GM18868 (cell line): ENCODE results near the gene FAM120A.
"Not testable (repeated sequence)": the region's sequence is repeated elsewhere in the genome, so short reads cannot be mapped to it uniquely, and the experiment has no call there.

ENCODE experiments used
- ATAC-seq: cut with Tn5 transposase; IDR thresholded peaks from one replicate; pipeline ENCODE4 v1.9.1; 2021; ENCODE audit warnings: mild to moderate bottlenecking, moderate library complexity; ENCODE audit not compliant: unreplicated experiment

Gene FAM120A, protein sequence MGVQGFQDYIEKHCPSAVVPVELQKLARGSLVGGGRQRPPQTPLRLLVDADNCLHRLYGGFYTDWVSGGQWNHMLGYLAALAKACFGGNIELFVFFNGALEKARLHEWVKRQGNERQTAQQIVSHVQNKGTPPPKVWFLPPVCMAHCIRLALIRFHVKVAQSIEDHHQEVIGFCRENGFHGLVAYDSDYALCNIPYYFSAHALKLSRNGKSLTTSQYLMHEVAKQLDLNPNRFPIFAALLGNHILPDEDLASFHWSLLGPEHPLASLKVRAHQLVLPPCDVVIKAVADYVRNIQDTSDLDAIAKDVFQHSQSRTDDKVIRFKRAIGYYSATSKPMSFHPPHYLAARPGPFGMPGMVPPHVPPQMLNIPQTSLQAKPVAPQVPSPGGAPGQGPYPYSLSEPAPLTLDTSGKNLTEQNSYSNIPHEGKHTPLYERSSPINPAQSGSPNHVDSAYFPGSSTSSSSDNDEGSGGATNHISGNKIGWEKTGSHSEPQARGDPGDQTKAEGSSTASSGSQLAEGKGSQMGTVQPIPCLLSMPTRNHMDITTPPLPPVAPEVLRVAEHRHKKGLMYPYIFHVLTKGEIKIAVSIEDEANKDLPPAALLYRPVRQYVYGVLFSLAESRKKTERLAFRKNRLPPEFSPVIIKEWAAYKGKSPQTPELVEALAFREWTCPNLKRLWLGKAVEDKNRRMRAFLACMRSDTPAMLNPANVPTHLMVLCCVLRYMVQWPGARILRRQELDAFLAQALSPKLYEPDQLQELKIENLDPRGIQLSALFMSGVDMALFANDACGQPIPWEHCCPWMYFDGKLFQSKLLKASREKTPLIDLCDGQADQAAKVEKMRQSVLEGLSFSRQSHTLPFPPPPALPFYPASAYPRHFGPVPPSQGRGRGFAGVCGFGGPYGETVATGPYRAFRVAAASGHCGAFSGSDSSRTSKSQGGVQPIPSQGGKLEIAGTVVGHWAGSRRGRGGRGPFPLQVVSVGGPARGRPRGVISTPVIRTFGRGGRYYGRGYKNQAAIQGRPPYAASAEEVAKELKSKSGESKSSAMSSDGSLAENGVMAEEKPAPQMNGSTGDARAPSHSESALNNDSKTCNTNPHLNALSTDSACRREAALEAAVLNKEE

DNA sequence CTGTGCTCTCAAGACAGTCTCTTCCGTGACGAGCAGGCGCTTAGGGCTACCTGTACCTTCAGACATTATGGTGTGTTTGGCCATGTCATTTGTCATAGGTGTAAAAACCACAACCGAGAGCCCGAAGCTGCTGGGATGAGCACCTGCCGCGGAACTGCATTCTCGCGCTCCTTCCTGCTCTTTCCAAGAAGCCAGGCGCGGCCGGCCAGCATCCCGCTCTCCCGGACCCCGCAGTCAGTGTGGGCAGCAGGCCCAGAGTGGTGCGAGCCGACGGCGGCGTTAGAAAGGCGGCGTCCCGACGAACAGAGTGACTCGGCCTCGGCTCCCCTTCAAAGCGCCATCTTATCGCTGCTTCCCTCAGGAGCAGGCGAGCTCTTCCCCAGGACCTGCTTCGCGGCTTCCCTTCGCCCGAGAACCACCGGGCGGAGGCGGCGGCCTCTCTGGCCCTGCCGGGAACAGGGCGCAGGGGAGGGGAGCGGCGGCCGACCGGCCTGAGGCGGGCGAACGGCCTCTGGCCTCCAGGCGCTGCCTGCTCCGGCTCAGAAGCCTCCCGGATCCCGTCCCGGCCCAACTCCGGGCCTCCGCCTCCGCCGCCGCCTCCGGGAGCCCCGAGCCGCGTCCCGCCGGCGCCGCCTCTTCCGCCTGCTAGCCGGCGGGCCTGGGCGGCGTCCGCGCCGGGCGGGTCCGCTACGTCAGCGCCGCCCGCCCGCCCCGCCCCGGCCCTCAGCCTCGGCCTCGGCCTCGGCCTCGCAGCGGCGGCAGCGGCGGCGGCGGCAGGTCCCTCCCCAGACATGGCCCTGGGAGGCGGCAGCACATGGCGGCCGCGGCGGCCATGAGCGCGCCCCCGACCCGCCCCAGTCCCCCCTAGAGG, at the start of gene FAM120A:
Gene FAM120A, plus strand, starts transcription at position 741 of the 871 bp plus-strand sequence. CDS start 231 bp downstream, outside the sequence.
- peak; percentile 64 for ATAC-seq

DNA sequence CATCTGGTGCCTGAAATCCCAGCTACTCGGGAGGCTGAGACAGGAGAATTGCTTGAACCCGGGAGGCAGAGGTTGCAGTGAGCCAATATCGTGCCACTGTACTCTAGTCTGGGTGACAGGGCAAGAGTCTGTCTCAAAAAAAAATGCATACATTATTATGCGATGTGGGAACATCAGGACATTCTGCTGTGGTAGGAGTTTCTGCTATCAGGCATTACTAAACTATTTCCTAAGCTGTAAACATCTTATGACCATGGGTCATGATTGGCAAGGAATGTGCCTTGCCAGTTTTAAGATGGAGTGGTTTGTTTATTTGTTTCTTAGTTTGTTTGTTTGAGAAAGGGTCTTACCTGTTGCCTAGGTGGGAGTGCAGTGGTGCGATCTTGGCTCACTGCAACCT, 45.1 kb upstream of the FAM120A start:
- ATAC-seq = no peak

DNA sequence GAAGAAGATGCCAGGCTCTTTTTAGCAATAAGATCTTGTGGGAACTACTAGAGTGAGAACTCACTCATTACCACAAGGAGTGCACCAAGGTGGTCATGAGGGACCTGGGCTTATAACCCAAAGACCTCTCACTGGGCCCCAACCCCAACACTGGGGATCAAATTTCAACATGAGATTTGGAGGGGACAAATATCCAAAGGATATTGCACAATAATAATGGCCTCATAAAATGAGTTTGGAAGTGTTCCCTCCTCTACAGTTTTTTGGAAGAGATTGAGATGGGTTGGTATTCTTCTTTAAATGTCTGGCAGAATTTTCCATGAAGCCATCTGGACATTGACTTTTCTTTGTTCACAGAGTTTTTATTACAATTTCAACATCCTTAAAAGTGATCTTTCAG, 38.0 kb upstream of the FAM120A start:
- no peak for ATAC-seq

DNA sequence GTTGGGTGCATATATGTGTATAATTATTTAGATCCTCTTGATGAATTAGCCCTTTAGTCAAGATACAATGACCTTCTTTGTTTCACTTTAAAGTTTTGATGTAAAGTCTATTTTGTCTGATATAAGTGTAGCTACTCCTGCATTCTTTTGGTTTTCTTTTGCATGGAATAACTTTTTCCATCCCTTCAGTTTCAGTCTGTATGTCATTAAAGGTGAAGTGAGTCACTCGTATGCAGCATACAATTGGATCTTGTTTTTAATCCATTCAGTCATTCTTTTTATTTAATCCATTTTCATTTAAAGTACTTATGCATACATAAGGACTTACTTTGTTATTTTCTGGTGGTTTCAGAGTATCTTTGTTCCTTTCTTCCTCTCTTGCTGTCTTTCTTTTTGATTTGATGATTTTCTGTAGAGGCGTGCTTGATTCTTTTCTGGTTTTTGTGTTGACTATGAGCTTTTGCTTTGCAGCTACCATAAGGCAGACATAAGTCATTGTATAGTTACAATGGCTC, 36.3 kb upstream of the FAM120A start:
- no peak for ATAC-seq

DNA sequence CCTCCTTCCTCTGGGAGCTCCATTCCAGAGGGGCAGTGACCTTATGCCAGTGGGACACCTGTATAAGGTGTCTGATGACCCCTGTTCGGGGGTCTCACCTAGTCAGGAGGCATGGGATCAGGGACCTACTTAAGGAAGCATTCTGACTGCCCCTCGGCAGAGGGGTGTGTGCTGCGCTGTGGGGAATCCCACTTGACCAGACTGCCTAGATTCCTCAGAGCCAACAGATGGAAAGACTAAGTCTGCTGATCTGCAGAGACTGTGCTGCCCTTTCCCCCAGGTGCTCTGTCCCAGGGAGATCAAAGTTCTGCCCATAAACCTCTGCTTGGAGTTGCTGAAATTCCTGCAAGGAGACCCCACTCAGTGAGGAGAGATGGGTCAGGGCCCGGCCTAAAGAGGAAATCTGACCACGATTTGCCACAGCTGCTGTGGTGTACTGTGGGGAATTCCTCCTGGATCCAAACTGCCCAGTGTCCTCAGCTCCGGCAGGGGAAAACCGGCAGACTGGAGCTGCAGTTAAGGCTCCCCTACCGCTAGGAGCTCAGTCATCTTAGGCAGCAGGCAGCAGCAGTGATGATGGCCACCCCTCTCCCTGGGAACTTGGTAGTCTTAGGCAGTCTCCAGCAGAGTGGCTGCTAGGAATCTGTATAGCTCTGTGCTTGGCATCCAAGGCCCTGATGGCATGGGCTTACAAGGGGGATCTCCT, 34.8 kb upstream of the FAM120A start:
- no peak for ATAC-seq

DNA sequence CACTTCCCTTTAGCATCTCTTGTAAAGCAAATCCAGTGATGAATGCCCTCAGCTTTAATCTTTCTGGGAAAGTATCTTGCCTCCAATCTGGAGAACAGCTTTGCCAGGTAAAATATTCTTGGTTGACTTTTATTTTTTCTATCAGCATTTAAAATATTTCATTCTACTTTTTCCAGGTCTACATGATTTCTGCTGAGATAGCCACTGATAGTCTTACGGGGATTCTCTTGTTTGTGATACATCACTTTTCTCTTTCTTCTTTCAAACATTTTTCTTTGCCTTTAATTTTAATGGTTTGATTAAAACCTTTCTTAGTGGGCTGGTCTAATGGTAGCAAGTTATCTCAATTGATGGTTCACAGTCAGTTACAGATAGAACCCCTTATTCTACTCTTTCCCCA, 33.9 kb upstream of the FAM120A start:
- ATAC-seq = no peak

DNA sequence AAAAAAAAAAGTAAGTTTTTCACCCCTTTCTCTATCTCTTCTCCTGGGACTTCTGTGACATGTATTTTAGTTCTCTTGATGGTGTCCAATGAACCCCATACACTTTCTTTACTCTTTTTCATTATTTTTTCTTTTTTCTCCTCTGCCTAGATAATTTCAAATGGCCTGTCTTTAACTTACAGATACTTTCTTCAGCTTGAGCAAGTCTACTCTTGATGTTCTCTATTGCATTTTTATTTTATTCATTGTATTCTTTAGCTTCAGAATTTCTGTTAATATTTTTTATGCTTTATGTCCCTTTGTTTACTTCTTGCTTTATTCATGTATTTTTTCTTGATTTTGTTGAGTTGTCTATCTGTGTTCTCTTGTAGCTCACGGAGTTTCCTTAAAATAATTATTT, 32.5 kb upstream of the FAM120A start:
- ATAC-seq = no peak

DNA sequence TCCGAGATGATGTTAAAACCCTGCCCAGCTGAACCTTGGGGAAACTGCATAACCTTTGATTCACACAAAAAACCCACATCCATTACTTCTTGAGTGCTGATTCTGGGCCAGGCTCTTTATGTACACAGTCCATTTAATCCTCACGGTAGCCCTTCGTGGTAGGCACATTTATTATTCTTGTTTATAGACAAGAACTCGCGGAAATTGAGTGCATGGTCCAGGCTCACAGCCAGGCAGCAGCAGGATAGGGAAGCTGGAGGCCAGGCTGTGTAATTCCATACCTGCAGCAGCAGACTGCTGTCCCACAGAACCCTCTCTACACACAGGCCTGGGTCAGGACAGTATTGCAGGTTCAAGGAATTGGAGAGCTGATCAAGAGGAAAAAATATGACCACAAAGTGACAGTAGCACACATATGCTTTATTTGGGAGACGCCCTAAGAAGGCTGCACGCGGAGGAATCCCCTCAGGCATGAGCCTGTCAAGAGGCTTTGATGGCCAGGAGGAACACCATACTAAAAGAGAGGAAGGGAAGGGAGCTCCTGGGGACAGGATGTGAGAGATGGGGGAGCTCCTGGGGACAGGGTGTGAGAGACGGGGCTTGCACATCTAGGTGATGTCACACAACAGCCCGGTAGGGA, 28.4 kb upstream of the FAM120A start:
- no peak for ATAC-seq

DNA sequence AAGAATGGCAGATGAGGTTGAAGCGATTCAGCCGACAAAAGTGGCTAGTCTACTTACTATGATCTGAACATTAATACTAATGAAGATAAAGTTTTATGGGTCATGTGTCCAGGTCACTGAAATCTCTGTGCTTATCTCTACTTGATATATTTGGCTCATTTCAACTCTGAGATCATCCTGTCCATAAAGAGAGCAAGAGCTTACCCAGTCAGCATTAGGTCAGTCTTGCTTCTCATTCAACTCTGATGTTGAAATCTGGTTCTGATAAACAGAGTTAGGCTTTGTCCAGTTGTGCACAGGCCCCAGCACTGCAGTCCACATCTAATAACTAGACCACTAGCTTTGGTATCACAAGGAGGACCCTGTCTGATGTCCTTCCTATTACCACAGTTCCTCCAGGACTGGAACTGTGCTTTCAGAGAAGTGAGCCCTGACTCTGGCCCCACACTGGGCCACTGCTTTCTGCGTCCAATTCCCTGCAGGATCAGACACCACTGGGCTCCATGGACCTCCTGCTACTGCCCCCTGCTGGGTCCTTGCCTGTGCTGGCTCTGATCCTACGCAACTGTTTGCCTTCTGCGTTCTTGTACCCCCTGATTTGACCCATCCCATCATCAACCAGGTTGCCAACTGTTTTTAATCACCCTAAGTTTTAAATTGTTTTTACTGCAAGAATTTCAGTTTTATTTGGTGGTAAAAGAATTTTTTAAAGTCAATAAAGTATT, 23.7 kb upstream of the FAM120A start:
- ATAC-seq = no peak

DNA sequence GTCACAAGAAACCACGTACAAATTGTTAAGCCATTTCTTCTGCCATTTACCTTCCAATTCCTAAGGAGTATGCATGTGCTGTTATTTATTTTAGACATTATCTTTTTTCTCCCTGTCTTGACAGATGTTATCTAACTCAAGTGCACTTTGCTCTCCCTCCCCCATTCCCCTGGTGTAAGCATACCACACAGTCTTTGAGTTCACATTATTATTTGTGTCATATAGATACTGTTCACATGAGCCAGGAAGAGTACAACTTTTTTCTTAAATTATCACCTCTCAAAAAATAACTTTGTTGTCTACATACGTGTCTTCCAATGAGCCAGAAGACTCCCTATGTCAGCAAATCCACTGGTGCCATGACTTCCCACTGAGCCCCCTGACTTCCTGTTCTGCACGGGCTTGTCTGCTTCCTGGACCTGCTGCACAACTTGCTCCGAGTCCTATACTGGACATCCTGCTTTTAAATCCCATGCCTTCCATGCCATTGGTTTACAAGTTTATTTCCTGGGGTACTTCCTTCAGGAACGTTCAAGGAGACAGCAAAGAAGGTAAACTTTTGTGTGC, 19.9 kb upstream of the FAM120A start:
- no peak for ATAC-seq

DNA sequence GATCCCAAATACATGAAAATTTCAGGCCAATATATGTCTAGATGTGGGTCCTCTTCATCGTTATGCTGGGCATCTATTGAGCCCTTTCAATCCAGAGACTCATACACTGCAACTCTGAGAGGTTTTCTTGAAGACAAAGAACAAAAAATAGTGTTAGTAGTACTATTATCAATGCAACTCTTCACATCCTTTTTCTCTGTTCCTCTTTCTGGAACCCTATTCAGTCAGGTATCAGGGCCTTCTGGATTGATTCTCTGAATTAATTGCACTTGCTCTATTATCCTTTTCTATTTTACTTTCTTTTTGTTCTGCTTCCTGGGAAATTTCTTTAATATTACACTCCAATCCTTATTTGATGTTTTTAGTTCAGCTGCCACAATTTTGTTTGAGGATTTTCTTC, 18.5 kb upstream of the FAM120A start:
- no peak for ATAC-seq

DNA sequence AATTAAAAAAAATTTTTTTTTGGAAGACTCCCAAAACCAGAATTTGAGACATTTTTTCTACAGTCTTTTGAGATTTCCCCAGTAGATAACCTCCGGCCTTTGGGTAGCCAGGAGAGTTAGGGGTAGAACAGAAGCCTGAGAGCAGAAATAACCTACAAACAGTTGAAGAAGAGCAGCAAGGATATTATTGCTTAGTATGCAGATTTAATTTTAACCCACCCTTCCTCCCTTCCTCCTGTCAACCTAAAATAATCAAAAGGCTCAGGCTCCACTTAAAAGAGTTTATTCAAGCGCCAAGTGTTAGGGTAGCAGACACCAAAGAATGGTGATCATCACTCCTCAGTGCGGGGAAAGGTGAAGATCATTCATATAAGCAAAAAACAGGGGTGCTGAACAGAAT, 17.4 kb upstream of the FAM120A start:
- no peak for ATAC-seq

DNA sequence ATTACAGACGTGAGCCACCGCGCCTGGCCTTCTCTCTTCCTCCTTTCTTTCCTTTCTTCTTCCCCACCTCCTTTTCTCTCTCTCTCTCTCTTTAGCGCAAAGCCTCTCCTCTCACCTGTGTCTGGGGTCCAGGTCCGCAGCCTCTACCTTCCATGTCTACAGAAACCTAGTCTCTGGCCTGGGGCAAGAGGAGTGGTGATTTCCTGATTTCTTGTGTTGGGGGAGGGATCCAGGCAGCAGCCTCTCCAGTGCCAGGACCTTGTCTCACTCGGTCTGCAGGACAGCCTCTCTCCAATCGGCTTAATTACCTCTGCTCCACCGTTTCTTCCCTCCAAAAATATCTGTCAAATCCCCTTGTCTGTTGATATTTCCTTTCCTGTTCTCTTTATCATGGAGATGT, 16.1 kb upstream of the FAM120A start:
- no peak for ATAC-seq

DNA sequence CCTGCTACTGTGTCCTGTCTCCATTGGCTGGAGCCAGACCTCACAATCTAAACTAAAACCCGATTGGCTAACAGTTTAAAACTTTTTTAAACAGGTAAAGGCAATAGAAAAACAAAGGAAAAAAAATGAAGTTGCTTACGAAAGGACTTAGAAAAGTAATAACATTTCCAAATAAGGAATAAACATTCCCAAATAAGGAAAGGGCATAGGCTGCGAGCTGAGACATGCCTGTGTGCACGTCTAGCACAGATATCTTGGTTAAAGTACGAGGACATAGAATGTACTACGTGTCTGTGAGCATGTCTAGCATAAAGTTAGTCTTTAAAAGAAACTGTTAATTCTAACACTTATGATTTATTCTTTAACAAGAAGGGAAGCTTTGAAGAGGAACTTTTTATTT, 15.3 kb upstream of the FAM120A start:
- ATAC-seq = no peak

DNA sequence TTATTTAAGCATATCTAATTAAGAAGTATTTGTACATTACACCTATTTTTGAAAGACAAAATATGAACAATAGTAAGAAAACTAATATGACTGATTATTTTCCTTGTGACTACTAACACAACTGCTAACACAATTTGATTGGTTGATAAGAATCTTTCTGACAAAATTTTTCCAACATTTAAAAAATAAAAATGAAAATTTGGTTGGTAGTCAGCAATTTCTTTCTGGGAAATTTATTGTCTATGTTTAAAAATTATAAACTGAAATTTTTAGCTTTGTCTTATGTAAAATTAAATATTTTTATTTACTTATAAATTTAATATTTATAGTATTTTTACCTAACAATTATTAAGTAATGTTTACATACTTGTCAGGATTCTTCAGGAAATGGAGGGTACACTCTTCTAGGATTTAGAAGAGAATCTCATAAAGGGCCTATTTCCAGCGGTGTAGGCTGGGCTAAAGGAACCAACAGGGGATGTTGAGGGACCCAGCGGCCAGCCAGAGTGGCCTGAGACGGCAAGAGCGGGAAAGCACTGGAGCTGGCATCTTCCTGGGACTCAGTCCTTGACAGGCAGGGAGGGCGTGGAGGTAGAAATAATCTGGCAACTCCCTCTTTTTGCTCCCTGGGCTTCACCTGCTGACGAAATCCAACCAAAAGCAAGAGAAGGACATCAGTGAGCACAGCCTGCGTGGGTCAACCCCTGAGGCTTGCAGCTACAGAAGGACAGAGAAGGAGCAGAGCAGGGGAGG, 14.7 kb upstream of the FAM120A start:
- no peak for ATAC-seq

DNA sequence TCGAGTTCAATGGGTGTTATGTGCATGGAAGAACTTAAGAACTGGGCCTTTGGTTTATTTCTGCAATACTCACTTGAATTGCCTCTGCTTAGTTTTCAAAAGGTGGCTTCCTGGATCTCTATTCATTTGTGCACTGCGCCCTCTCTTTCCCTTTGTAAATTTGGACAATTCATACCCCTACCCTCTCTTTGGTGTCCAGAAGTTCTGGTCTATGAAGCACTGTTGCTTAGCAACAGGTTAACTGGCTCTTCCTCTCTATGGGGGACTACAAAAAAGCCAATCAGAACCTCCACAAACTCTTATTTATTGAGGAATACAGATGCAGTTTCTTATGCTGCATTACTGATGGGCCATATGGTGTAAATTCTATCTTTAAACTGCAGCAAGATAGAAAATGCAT, 13.5 kb upstream of the FAM120A start:
- no peak for ATAC-seq

DNA sequence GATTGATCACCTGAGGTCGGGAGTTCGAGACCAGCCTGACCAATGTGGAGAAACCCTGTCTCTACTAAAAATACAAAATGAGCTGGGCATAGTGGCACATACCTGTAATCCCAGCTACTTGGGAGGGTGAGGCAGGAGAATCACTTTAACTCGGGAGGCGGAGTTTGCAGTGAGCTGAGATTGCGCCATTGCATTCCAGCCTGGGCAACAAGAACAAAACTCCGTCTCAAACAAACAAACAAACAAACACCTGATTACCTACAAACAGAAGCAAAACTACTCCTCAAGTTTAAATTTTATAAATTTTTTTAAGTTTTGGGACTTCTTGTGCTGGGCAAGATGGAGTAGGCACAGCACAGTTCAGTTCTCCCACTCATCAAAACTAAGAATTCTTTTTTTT, 12.2 kb upstream of the FAM120A start:
- not testable (repeated sequence) for ATAC-seq
